HEK293 (cell line): Measurements from ENCODE around the gene RPL7A.
A peak's percentile ranks its signal among the peaks of the same experiment; 100 is the strongest.

ENCODE experiments used
- BCL11B ChIP-seq: fragments of 450-650 bp; formaldehyde crosslinking; IDR thresholded peaks from 2 replicates; pipeline ENCODE4 v1.5.1; 2016; ENCODE audit warnings: low read depth, missing biosample characterization, missing genetic modification characterization
- ELK4 ChIP-seq: IDR thresholded peaks from 2 replicates; pipeline ENCODE4 v1.6.1; 2011; ENCODE audit warnings: mild to moderate bottlenecking, low read depth, low read length, borderline replicate concordance
- KLF8 ChIP-seq: fragments of 450-650 bp; formaldehyde crosslinking; IDR thresholded peaks from 2 replicates; pipeline ENCODE4 v1.5.1; 2016; ENCODE audit warnings: missing biosample characterization, missing genetic modification characterization
- PRDM10 ChIP-seq: fragments of 450-650 bp; formaldehyde crosslinking; IDR thresholded peaks from 2 replicates; pipeline ENCODE4 v1.5.1; 2016; ENCODE audit warnings: missing biosample characterization, missing genetic modification characterization
- WT1 ChIP-seq: fragments of 450-650 bp; formaldehyde crosslinking; IDR thresholded peaks from 2 replicates; pipeline ENCODE4 v1.5.1; 2016; ENCODE audit warnings: missing biosample characterization, missing genetic modification characterization
- ZBTB6 ChIP-seq: fragments of 450-650 bp; formaldehyde crosslinking; IDR thresholded peaks from 2 replicates; pipeline ENCODE4 v1.5.1; 2017; ENCODE audit warnings: missing biosample characterization, missing genetic modification characterization
- ZEB2 ChIP-seq: fragments of 450-650 bp; formaldehyde crosslinking; IDR thresholded peaks from 2 replicates; pipeline ENCODE4 v1.5.1; 2016; ENCODE audit warnings: missing biosample characterization, missing genetic modification characterization
- ZNF112 ChIP-seq: fragments of 450-650 bp; formaldehyde crosslinking; IDR thresholded peaks from 2 replicates; pipeline ENCODE4 v1.5.0; 2017; ENCODE audit warnings: missing biosample characterization, missing genetic modification characterization
- ZNF138 ChIP-seq: fragments of 450-650 bp; formaldehyde crosslinking; IDR thresholded peaks from 2 replicates; pipeline ENCODE4 v1.5.1; 2016; ENCODE audit warnings: missing biosample characterization, missing genetic modification characterization, borderline replicate concordance
- ZNF174 ChIP-seq: fragments of 450-650 bp; formaldehyde crosslinking; IDR thresholded peaks from 2 replicates; pipeline ENCODE4 v1.5.0; 2017; ENCODE audit warnings: missing biosample characterization, mild to moderate bottlenecking, missing genetic modification characterization
- ZNF23 ChIP-seq: fragments of 450-650 bp; formaldehyde crosslinking; IDR thresholded peaks from 2 replicates; pipeline ENCODE4 v1.5.1; 2016; ENCODE audit warnings: missing biosample characterization, missing genetic modification characterization, borderline replicate concordance
- ZNF302 ChIP-seq: fragments of 450-650 bp; formaldehyde crosslinking; IDR thresholded peaks from 2 replicates; pipeline ENCODE4 v1.5.1; 2016; ENCODE audit warnings: missing biosample characterization, missing genetic modification characterization, low read depth
- ZNF449 ChIP-seq: fragments of 450-650 bp; formaldehyde crosslinking; IDR thresholded peaks from 2 replicates; pipeline ENCODE4 v1.5.1; 2017; ENCODE audit warnings: missing biosample characterization, mild to moderate bottlenecking, missing genetic modification characterization, moderate library complexity
- ZNF610 ChIP-seq: fragments of 450-650 bp; formaldehyde crosslinking; IDR thresholded peaks from 2 replicates; pipeline ENCODE4 v1.5.1; 2016; ENCODE audit warnings: missing biosample characterization, missing genetic modification characterization, borderline replicate concordance
- ZNF768 ChIP-seq: fragments of 450-650 bp; formaldehyde crosslinking; IDR thresholded peaks from 2 replicates; pipeline ENCODE4 v1.5.1; 2018; ENCODE audit warnings: missing biosample characterization, mild to moderate bottlenecking, missing genetic modification characterization
- ZNF777 ChIP-seq: fragments of 450-650 bp; formaldehyde crosslinking; IDR thresholded peaks from 2 replicates; pipeline ENCODE4 v1.5.1; 2017; ENCODE audit warnings: missing biosample characterization, missing genetic modification characterization, borderline replicate concordance
- ZNF843 ChIP-seq: fragments of 450-650 bp; formaldehyde crosslinking; IDR thresholded peaks from 2 replicates; pipeline ENCODE4 v1.5.1; 2016; ENCODE audit warnings: missing biosample characterization, missing genetic modification characterization
- TF ChIP-seq, protein P1 (sequence below): fragments of 450-650 bp; formaldehyde crosslinking; optimal IDR thresholded peaks from 2 replicates; pipeline ENCODE3; 2016; ENCODE audit warnings: missing biosample characterization, mild to moderate bottlenecking, missing genetic modification characterization
- TF ChIP-seq, protein P2 (sequence below): fragments of 450-650 bp; formaldehyde crosslinking; IDR thresholded peaks from 2 replicates; pipeline ENCODE4 v1.5.1; 2017; ENCODE audit warnings: missing biosample characterization, missing genetic modification characterization
- TF ChIP-seq, protein P3 (sequence below): fragments of 450-650 bp; formaldehyde crosslinking; IDR thresholded peaks from 2 replicates; pipeline ENCODE4 v1.5.1; 2017; ENCODE audit warnings: missing biosample characterization, missing genetic modification characterization

RPL7A gene

DNA sequence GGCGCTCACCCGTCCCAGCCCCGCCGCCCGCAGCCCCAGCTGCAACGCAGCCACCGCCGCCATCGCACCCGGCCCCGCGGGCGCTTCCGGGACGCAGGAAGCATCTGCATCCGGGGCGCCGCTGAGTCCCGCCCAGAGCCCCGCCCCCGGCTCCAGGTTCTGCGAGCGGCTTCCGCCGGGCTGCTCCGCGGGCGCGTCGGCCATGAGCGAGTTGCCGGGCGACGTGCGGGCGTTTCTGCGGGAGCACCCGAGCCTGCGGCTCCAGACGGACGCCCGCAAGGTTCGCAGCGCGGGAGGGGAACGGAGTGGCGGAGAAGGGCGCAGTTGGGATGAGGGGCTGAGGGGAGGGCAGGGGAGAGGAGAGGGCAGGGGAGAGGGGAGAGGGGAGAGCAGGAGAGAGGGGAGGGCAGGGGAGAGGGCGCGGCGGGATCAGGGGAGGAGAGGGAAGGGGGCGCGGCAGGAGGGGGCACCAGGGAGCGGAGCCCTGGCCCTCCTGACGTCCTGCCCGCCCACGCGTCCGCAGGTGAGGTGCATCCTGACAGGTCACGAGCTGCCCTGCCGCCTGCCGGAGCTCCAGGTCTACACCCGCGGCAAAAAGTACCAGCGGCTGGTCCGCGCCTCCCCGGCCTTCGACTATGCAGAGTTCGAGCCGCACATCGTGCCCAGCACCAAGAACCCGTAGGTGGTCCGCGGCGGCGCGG is 8.5 kb downstream of the RPL7A start, which contains the start of the genes SURF1 and SURF2 (continued):
- TF ChIP-seq, protein P1, sequence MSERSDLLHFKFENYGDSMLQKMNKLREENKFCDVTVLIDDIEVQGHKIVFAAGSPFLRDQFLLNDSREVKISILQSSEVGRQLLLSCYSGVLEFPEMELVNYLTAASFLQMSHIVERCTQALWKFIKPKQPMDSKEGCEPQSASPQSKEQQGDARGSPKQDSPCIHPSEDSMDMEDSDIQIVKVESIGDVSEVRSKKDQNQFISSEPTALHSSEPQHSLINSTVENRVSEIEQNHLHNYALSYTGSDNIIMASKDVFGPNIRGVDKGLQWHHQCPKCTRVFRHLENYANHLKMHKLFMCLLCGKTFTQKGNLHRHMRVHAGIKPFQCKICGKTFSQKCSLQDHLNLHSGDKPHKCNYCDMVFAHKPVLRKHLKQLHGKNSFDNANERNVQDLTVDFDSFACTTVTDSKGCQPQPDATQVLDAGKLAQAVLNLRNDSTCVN (tag by site-specific recombination) = peak; percentile 81
- TF ChIP-seq, protein P2, sequence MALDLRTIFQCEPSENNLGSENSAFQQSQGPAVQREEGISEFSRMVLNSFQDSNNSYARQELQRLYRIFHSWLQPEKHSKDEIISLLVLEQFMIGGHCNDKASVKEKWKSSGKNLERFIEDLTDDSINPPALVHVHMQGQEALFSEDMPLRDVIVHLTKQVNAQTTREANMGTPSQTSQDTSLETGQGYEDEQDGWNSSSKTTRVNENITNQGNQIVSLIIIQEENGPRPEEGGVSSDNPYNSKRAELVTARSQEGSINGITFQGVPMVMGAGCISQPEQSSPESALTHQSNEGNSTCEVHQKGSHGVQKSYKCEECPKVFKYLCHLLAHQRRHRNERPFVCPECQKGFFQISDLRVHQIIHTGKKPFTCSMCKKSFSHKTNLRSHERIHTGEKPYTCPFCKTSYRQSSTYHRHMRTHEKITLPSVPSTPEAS = no peak
- TF ChIP-seq KLF8 (tag by site-specific recombination) (peak; percentile 85; the same call in 1 of the 2 replicates), ZEB2 (tag by site-specific recombination) (peak; percentile 46; the same call in 1 of the 2 replicates), ZNF112 (tag by site-specific recombination) (no peak), ZBTB6 (tag by site-specific recombination) (peak; percentile 96), PRDM10 (tag by site-specific recombination) (no peak), BCL11B (peak; percentile 81; the same call in 1 of the 2 replicates), ZNF449 (tag by site-specific recombination) (no peak), ZNF777 (tag by site-specific recombination) (no peak), ZNF768 (no peak), ZNF610 (tag by site-specific recombination) (peak; percentile 65; the same call in 1 of the 2 replicates), WT1 (peak; percentile 68), ZNF302 (tag by site-specific recombination) (no peak), ZNF138 (tag by site-specific recombination) (no peak), ELK4 (no peak), ZNF23 (tag by site-specific recombination) (no peak), ZNF843 (tag by site-specific recombination) (peak; percentile 40; the same call in 1 of the 2 replicates), ZNF174 (tag by site-specific recombination) (no peak)
- TF ChIP-seq, protein P3, sequence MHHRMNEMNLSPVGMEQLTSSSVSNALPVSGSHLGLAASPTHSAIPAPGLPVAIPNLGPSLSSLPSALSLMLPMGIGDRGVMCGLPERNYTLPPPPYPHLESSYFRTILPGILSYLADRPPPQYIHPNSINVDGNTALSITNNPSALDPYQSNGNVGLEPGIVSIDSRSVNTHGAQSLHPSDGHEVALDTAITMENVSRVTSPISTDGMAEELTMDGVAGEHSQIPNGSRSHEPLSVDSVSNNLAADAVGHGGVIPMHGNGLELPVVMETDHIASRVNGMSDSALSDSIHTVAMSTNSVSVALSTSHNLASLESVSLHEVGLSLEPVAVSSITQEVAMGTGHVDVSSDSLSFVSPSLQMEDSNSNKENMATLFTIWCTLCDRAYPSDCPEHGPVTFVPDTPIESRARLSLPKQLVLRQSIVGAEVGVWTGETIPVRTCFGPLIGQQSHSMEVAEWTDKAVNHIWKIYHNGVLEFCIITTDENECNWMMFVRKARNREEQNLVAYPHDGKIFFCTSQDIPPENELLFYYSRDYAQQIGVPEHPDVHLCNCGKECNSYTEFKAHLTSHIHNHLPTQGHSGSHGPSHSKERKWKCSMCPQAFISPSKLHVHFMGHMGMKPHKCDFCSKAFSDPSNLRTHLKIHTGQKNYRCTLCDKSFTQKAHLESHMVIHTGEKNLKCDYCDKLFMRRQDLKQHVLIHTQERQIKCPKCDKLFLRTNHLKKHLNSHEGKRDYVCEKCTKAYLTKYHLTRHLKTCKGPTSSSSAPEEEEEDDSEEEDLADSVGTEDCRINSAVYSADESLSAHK (tag by site-specific recombination) = peak; percentile 54; the same call in 1 of the 2 replicates
